ENCODE results near the gene SLC25A19.

DNA sequence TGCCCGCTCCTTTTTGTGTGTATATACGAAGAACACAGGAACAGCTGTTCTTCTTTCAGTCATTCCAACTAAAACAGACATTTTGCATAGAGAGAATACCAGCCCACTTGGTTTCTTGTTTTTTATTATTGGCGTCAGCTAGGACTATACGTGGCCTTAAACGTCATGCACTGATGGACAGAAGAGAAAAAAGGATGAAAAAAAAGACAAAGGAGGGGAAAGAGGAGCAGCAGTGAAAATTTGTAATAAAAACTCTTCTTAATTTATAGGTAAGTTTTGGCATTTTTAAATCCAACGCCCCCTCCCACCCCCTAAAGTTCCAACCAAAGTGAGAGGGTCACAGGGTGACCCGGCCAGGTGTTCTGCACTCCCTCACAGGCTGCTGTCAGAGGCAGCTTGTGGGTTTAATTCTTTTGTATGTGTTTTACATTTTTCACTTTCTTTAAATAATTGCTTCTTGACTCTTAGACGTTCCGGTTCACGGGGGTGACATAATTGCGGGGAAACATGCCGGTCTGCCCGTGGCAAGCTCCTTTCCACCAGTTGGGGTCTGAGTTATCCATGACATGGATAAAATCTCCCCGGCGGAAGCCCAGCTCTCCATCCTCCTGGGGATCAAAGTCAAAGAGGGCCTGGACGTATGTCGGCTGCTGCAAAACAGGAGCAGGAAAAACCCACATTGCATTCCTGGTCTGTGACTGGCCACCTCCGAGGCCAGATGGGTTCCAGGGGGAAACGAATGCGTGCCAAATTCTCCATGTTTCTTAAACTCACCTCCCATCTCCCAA is 30.9 kb upstream of the SLC25A19 start:
- TF ChIP-seq CTCF (IDR thresholded peaks at IDR 0.05) (no peak), POLR2A (IDR thresholded peaks at IDR 0.05) (no peak)
